Adrenal gland (tissue), 5 donors: ENCODE data around the gene SPACA5.
"Not testable (repeated sequence)": the region's sequence is repeated elsewhere in the genome, so short reads cannot be mapped to it uniquely, and the experiment has no call there.

Experiments
- CTCF ChIP-seq, 6 experiments: fragments of 450-650 bp in 4 of 6; fragments of 200-600 bp in 2 of 6; sonication (generic) in 1 of 6; IDR thresholded peaks; 1 replicate in 5 of 6; 2 replicates in 1 of 6; pipeline versions ENCODE4 v1.5.1 to v1.8.0; 2016 to 2021; ENCODE audit warnings: antibody characterized with exemption in 6 of 6, mild to moderate bottlenecking in 2 of 6, moderate library complexity in 1 of 6
- POLR2A ChIP-seq, 2 donors: fragments of 450-650 bp; IDR thresholded peaks; one replicate each; pipeline ENCODE4 v1.6.1; 2017; ENCODE audit warnings: antibody characterized with exemption in 2 of 2, mild to moderate bottlenecking in 2 of 2, moderate library complexity in 1 of 2
- donor health status: DM: no; HTN: no; CAD: no.

- not testable (repeated sequence) for TF ChIP-seq CTCF, POLR2A (IDR thresholded peaks at IDR 0.05)
Measured at GRCh38 chrX:48009445-48009960, 2.7 kb downstream of the SPACA5 start.
